ENCODE data around the gene GPM6B.

- TF ChIP-seq EZH2phosphoT487 (conservative IDR thresholded peaks at IDR 0.05; ENCODE audit: low read length): no peak
- no peak for TF ChIP-seq CTCF (IDR thresholded peaks at IDR 0.05; ENCODE audit: insufficient read depth, low read length, poor library complexity, severe bottlenecking)
These were observed 62.1 kb downstream of the GPM6B start for GRCh38 chrX:13754765-13755164.
